22Rv1 (cell line): ENCODE measurements around the gene COL4A2.

ENCODE experiments used
- ZFX ChIP-seq: fragments of 450-650 bp; IDR thresholded peaks from 2 replicates; pipeline ENCODE4 v1.6.1; 2017; ENCODE audit warnings: antibody characterized with exemption, borderline replicate concordance
- TF ChIP-seq, protein P1 (sequence below): fragments of 450-650 bp; IDR thresholded peaks from 2 replicates; pipeline ENCODE4 v1.5.1; 2017; ENCODE audit warnings: mild to moderate bottlenecking

DNA sequence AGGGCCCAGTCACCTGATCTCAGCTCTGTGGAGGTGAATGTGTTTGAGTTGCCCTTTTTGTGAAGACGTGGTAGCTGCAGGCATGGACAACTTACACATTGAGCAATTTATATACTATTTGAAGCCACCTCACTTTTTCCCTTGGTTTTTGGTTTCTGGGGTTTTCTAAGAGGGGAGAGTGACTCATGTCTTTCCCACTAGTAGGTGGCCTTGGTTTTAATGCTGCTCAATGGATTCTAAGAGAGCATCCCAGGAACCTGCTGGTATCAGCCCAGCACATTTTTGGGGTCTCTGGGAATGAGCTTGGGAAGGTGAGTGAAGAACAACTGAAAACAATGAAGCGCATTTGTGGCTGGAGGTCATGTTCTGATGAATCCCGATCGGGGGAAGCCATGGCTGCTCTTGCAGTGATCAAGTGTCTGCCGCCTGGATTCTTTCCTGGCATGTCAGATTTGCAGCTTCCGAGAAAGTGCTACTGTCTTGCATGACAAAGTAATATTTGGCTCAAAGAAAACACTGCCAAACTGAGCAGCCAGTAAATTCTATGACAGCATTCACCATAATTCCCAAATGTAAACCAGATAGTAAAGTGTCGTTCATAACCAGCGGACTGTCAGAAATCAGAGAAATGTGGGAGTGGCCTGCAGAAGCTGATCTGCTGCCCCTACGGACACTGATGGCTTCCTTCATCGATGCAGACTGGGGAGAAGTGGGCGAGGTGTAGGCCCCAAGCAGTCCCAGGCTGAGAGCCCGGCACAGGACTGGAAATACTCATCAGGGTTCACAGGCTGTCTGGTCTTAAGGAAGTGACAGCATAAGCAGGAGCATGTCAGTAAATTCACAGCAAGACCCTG lies 98.7 kb downstream of the COL4A2 start:
- TF ChIP-seq, protein P1, sequence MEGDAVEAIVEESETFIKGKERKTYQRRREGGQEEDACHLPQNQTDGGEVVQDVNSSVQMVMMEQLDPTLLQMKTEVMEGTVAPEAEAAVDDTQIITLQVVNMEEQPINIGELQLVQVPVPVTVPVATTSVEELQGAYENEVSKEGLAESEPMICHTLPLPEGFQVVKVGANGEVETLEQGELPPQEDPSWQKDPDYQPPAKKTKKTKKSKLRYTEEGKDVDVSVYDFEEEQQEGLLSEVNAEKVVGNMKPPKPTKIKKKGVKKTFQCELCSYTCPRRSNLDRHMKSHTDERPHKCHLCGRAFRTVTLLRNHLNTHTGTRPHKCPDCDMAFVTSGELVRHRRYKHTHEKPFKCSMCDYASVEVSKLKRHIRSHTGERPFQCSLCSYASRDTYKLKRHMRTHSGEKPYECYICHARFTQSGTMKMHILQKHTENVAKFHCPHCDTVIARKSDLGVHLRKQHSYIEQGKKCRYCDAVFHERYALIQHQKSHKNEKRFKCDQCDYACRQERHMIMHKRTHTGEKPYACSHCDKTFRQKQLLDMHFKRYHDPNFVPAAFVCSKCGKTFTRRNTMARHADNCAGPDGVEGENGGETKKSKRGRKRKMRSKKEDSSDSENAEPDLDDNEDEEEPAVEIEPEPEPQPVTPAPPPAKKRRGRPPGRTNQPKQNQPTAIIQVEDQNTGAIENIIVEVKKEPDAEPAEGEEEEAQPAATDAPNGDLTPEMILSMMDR = no peak
- TF ChIP-seq ZFX = no peak
